ENCODE data around the gene STXBP4.

- no peak for TF ChIP-seq EZH2 (IDR thresholded peaks at IDR 0.05)
- no peak for TF ChIP-seq POLR2AphosphoS5 (IDR thresholded peaks at IDR 0.05; ENCODE audit: borderline replicate concordance, low read depth, low read length)
These were observed 230.3 kb downstream of the STXBP4 start for GRCh38 chr17:55198690-55199370.
